ENCODE data around the gene ASPG. TPM values are rescaled to one million over a fixed set of nuclear protein-coding genes. Genes with fewer than 3 reads are reported as not detected.

The ASPG gene
- total and polyA plus RNA-seq, 8 donors = 1.4 to 32.2 (median 11.4) TPM

- Histone ChIP-seq H3K36me3 (no peaks in the 10 kb centered on the region), H3K4me1 (no peaks in the 10 kb centered on the region), H3K27me3 (peaks cover 5 to 66% of the 10 kb centered on the region in 2 donors), H3K9me3 (no peaks in the 10 kb centered on the region), H3K4me3 (no peak overlapping the region), H3K27ac (no peak overlapping the region)
- DNase-seq = no peak
- no peak for TF ChIP-seq CTCF (IDR thresholded peaks at IDR 0.05)
- no peak for ATAC-seq
- intact Hi-C loops (cut with DNase I) = no loop called here
These were observed 2.7 kb downstream of the ASPG start for GRCh38 chr14:104087981-104088850.

- H3K4me1 ChIP-seq = peaks cover 0 to 8% of the 10 kb centered on the region in 2 donors
- intact Hi-C loops (cut with DNase I) = no loop called here
- TF ChIP-seq CTCF (IDR thresholded peaks at IDR 0.05) = no peak
- H3K4me3 ChIP-seq = no peak overlapping the region
- no peaks in the 10 kb centered on the region for H3K36me3 ChIP-seq
- peaks cover 5 to 57% of the 10 kb centered on the region in 2 donors for H3K27me3 ChIP-seq
- ATAC-seq (no peak), DNase-seq (no peak)
- no peaks in the 10 kb centered on the region for H3K9me3 ChIP-seq
- no peak overlapping the region for H3K27ac ChIP-seq
These were observed 4.7 kb downstream of the ASPG start for GRCh38 chr14:104090071-104090748.

- H3K27ac ChIP-seq = no peak overlapping the region
- no peak for TF ChIP-seq CTCF (IDR thresholded peaks at IDR 0.05)
- ATAC-seq = no peak
- DNase-seq = peak in 1 of 4 donors; percentile 56
- no peaks in the 10 kb centered on the region for H3K36me3 ChIP-seq
- H3K9me3 ChIP-seq = no peaks in the 10 kb centered on the region
- intact Hi-C loops (cut with DNase I) = no loop called here
- H3K4me1 ChIP-seq = peaks cover 0 to 8% of the 10 kb centered on the region in 2 donors
- H3K4me3 ChIP-seq = no peak overlapping the region
- peaks cover 0 to 57% of the 10 kb centered on the region in 2 donors for H3K27me3 ChIP-seq
These were observed 5.8 kb downstream of the ASPG start for GRCh38 chr14:104091061-104091926.

GRCh38 chr14:104091927-104092771 is 6.6 kb downstream of the ASPG start:
- no peak for TF ChIP-seq CTCF (IDR thresholded peaks at IDR 0.05)
- H3K4me1 ChIP-seq = peaks cover 0 to 8% of the 10 kb centered on the region in 2 donors
- H3K36me3 ChIP-seq = no peaks in the 10 kb centered on the region
- H3K27me3 ChIP-seq = peaks cover 0 to 57% of the 10 kb centered on the region in 2 donors
- no peak for ATAC-seq
- no peaks in the 10 kb centered on the region for H3K9me3 ChIP-seq
- no peak overlapping the region for H3K27ac ChIP-seq
- DNase-seq = peak in 1 of 4 donors; percentile 75
- intact Hi-C loops (cut with DNase I) = no loop called here
- H3K4me3 ChIP-seq = no peak overlapping the region

All from left lung (tissue), 10 donors.